Stimulated activated CD4-positive, alpha-beta T cell treated with anti-CD3 and anti-CD28 coated beads, Interleukin-1b, Interleukin-23, amount 100 ng/mL, for 24 hours (primary cell): ENCODE results near the gene IRF8.

Source experiments
- DNase-seq, 4 experiments: peaks; one replicate each; pipeline ENCODE4 v3.0.0-alpha.2; 2020; ENCODE audit warnings: low read depth in 4 of 4, low spot score in 1 of 4

Gene IRF8

DNA sequence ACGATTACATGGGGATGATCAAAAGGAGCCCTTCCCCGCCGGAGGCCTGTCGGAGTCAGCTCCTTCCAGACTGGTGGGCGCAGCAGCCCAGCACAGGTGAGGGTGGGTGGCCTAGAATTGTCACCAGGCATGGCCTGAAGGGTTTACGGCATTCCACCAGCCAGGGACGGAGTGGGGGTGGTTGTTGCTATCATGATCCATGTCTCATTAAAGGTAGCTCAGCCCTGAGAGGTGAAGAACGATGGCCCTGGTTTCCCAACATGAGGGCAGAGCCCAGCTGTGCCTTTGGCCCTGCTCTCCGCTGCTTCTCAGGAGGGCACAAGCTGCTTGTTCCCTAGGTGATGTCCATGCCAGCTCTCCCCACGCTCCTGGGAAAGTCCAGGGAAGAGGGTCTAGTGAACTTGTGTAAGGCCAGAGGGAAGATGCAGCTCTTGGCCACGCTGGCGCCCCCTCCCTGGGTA lies 14.2 kb downstream of the IRF8 start:
- no peak for DNase-seq

DNA sequence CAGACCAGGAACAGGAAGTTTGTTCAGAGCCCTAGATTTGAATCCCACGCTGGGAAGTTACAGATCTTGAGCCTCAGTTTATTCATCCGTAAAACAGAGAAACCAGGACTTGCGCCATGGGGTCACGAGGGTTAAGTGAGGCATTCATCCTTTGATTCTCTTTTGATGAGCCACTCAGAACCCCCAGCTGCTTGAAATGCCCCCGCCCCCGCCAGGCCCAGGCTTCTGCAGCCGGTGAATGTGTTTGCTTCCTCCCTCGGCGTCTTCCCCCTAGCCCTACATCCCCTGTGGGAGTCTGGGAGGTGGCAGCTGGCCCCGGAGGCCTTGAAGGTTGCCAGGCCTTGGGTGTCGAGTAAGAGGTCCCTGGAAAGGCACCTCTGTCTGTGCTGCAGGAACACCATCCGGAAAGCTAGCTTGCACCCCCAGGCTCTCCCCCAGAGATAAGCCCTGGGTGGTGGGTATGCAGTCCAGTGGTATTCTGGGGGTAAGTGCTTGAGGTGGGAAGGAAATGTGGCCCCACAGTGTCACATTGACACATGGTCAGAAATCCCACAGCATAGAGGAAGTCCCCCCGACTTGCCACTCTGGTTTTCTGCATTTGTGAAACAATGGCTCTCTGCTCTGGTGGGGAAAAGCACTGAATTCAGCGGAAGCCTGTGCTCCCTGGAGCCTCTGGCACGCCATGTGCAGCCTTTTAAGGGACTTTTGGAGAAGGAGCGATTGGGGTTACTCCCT lies 14.9 kb downstream of the IRF8 start:
- no peak for DNase-seq

DNA sequence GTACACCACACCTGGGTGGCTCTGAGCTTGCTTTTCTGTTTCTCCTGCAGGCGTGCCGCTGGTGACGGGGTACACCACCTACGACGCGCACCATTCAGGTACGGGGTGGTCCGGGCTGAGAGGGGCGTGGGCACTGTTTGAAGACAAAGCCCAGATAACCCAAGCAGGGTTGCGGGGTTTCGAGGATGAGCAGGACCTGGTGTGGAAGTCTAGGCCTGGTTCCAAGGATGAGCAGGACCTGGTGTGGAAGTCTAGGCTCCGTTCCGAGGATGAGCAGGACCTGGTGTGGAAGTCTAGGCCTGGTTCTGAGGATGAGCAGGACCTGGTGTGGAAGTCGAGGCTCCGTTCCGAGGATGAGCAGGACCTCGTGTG lies 15.4 kb downstream of the IRF8 start:
- no peak for DNase-seq

DNA sequence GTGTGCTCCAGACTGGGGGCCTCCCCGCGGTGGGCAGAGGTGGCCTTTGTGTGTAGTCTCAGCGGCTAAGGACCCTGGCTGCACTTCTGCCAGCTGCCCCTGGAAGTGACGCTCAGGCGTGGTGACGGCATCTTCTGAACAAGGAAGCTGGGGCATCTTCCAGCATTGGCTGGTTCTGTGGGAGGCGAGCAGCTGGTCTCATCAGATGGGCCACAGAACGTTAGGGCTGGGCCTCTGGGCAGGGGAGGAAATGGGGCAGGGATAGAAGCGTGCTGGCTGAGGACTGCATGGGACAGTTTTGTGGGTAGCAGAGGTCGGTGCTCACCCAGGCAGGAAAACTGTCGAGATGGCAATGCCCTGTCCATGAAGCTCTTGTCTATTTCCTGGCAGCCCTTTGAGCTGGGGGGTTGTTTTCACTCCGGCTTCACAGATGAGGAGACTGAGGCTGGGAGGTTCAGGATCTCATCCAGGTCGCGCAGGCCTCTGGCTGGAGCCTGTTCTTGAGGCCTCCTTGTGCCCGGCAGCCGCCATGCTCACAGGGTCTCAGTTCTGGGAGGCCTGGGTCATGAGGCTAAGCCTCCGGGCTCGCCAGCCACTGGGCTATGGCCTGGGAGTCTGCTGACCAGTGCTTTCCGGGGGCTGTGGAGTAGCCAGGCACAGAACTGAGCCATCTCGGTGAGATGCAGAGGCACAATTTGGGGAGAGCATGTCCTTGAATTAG lies 16.3 kb downstream of the IRF8 start:
- no peak for DNase-seq

DNA sequence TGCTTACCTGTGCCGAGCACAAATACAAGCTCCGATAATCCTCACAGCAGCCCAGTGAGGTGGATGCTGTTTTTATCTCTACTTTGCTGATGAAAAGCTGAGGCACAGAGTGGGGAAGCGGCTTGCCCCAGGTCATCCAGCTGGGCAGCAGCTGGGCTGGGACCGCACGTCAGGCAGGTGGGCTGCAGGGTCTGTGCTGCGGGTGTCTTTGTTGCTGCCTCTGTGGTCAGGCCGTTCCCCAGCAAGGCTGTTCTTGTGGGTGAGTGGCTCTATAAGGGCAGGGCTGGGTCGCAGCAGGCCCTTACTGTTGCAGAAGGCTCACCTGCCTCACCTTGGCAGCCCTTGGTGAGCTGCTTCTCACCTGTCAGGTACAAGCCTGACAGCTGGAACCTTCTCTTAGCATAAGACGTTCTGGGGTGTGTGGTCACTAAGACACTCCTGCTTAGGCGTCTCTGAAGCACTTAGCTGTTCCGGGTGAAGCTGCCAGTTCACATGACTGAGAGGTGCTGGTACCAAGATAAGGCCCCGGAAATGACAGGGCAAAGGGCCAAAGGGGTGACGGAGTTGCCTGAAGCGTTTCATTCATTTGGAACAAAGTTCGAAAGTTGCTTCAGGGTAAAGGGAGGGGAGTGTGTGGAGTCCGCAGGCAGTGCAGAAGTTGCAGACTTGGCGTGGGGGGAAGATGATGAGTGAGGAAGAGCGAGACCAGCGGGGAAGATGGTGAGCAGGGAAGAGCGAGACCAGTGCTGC lies 17.4 kb downstream of the IRF8 start:
- DNase-seq = no peak

DNA sequence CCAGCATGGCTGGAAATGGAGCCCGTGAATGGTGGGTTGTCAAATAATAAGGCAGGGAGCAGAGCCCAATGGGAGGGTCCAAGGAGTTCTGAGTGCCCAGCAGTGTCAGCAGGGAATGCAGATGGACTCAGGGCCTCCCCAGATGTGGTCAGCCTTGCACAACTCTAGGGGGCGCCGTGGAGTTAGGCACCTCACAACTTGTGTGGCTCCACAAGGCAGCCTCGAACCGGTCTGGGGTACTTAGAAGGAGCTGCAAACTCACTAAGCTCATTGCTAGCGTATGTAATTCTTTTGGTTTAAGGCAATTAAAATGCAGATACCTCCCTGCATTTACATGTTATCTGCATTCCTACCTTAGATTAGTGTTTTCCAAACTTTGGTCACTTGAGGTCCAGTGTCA lies 18.1 kb downstream of the IRF8 start:
- DNase-seq = no peak

DNA sequence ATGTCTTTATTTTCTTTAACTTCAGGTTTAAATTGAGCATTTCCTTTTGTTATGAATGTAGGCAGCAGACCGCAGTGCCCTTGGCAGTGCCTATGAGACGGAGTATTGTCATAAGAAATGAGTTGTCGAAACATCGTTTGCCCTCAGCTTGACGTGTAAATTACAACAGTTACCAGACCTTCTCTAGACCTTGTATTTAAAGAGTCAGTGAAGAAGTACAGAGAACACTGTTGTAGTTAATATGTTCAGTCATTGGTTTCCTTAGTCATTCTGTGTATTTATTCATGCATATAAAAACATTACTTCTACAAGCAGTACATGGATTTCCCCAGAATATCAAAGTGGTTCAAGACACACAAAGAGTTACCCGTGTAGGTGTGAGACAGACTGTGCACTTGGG lies 19.0 kb downstream of the IRF8 start:
- DNase-seq = no peak

DNA sequence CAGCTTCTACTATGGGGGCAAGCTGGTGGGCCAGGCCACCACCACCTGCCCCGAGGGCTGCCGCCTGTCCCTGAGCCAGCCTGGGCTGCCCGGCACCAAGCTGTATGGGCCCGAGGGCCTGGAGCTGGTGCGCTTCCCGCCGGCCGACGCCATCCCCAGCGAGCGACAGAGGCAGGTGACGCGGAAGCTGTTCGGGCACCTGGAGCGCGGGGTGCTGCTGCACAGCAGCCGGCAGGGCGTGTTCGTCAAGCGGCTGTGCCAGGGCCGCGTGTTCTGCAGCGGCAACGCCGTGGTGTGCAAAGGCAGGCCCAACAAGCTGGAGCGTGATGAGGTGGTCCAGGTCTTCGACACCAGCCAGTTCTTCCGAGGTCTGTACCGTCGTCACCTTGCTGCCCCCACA lies 19.5 kb downstream of the IRF8 start:
- DNase-seq = no peak

DNA sequence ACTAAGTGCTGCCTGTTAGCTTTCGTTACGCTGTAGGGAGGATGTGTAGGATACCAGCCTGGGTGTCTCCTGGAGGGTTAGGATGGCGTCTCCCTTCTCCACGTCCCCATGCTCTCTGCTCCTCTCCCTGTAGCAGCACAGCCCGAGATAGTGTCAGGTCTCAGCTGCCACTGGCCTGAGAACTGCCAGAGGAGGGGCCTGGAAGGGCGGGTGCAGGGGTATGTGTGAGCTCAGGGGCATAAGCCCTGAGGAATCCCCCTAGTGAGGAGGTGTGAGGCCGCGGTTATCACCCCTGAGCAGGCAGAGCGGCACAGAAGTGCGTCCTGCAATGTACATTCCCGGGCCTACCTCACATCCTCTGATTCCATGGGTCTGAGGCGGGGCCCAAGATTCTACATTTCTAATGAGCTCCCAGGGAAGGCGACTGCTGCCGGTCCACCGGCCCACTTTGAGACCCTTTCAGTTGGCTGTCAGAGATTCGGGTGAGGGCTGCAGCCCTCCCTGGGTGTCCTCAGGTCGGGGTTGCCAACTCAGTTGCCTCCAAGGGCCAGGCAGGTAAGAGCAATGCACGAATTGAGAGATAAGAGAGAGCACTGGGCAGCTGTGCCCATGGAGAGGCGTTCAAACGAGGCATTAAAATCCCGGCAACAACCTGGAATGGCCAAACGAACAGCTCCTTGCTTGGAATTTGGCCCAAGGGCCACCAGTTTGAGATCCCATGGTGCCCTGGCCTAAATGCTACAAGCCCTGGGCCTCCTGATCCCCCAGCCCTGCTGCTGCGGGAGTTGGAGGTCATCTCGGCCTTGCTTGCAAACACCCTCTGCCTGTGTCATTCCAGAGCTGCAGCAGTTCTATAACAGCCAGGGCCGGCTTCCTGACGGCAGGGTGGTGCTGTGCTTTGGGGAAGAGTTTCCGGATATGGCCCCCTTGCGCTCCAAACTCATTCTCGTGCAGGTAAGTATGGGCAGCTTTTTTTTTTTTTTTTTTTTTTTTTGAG lies 20.6 kb downstream of the IRF8 start:
- no peak for DNase-seq

DNA sequence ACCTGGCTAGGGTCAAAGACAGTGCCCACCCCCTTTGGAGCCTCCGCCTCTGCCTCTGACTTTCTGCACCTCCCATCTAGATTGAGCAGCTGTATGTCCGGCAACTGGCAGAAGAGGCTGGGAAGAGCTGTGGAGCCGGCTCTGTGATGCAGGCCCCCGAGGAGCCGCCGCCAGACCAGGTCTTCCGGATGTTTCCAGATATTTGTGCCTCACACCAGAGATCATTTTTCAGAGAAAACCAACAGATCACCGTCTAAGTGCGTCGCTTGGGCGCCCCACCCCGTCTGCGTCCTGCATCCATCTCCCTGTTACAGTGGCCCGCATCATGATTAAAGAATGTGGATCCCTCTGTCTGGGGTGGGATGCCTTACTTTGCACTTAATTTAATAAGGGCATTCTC lies 22.1 kb downstream of the IRF8 start:
- DNase-seq = no peak

DNA sequence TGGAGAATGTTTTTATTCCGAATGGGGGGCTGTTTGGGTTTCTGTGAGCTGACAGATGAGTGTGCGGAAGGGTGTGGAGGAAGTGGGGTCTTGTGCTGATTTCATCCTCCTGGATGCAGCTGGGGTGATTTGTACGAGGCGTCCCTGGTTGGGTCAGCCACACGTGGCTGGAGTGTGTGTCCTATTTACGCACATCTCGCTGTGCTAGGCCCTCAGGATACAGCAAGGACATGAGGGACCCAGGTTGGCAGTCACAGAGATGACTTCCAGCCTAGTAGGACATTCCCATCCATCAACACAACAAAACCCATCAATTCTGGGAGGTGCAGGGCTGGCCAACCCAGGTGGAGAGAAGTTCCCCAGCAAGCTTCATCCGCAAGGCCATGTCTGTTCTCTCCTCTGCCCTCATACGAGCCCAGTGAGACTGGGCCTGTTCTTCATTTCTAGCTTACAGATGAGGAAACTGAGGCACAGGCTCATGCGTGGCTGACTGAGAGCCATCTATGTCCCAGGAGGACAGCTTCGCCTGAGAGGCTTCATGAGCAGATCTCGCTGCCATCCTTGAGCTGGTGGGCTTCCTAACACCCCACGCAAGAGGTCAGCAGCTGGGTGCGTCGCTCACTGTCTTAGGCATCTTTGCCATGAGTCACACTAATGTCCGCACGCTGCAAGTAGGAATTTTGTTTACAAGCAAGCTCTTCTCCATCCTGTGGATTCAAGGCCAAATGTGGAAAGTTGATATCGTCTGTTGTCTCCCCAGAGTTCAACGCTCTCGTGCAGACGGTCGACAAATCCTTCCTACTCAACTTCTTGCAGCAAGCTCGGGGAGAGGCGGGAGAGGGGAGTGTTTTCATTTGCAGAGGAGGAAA lies 24.4 kb downstream of the IRF8 start:
- no peak for DNase-seq

DNA sequence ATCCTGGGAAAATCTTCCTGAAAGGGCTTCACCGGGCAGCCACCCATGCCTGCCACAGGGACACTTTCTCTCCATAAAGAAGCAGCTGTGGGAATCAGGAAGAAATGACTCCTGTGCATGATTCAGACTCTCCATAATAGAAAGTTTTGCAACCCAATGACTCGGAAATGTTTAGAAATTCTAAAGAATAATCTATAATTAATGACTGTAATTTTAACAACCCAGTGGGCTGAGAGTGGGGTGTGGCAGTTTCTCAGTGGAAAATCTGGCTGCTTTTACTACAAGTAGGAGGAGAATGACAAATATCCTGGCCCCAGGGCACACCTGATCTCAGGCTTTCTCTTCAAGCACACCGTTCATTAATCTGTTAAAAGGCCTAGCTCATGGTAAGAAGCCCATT lies 25.7 kb downstream of the IRF8 start:
- peak in 1 of 4 experiments; percentile 50 for DNase-seq

DNA sequence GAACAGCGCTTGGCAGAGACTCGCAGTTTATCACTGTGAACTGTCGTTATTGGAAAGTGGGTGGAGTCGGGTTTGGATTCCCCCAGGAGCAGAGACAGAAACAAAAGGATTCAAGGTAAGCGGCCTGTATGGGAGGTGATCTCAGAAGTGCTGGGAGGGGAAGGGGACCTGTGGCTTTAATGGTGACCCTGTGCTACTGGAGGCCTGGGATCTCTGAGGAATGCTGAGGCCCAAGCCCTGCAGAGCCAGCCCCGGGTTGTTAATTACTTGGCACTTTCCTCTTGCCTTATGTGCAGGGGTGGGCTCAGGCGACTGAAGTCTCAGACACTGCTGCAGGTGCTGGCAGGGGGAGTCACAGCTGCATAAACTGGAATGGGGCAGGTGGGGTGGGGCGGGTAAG lies 27.4 kb downstream of the IRF8 start:
- no peak for DNase-seq

DNA sequence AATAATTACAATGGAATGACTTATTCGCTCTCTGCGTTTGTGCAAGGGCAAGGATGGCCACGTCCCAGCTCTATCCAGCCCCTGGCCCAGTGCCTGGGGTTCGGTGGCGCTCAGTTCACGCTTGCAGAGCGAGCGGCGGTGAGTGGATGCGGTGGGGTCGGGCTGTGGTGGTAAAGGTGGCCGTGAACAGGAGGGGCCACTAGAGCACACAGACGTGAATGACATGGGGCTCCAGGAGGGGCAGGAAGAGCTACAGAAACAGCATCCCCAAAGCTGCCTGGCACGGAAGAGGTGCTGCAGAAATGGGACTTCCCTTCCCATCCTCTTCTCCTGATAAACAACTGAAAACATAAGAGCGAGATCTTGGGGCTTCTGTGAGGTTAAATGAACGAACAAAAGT lies 28.4 kb downstream of the IRF8 start:
- DNase-seq = no peak

DNA sequence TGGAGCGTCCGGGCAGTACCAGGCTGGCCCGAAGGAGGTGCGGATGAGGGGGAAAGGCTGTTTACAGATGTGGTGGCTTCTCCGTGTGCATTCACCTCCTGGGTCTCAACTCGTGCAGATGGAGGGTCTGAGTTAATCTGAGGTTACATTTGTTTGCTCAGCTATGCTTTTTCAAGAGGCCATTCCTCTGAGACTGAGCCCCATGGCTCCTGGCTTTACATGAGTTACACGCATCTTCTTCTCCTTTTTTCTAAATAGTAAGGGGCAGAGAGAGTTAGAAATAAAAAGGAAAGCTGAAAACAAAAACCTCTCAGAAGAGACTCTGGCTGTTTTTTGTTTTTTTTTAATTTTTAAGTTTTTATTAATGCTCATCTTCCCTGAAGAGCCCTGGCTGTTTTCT lies 29.0 kb downstream of the IRF8 start:
- no peak for DNase-seq

DNA sequence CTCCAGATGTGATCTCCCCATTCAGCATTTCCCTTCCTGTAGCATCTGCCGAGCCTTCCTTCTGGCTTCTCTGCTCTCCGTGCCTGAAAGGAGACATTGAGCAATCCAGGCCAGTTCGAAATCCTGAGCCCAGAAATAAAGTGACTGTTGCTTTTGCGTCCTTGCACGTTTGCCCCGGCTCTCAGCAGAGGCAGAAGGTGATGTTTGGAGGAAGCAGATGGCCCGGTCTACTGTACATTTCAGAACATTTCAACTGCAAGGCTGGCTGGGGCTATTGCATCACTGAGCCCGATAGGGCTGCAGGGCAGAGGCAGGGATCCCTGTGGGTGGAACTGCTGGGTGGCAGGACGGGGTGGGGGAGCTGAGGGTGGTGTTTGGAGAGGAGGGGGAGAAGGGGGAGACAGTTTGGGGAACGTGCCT lies 29.4 kb downstream of the IRF8 start:
- no peak for DNase-seq

DNA sequence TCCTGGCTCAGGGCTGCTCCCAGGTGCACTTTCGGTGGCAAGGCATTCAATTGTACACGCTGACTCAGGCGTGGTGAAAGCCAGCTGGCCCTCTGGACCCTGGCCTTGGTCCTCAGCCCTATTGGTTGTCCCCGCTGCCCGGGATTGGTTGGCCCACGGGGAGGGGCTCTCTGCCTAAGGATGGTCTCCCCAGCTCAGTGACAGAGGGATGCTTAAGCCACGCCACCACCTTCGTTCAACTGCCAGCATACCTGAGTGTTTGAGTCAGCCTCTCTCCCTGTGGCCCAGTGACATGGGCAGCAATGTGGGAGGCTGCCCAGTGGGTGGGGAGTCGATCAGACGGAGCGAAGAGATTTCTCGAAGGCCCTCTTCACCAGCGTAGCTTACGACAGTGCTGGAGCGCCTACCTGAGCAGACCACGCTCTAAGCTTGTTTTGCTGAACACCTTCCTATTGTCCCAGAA lies 30.3 kb downstream of the IRF8 start:
- DNase-seq = no peak

DNA sequence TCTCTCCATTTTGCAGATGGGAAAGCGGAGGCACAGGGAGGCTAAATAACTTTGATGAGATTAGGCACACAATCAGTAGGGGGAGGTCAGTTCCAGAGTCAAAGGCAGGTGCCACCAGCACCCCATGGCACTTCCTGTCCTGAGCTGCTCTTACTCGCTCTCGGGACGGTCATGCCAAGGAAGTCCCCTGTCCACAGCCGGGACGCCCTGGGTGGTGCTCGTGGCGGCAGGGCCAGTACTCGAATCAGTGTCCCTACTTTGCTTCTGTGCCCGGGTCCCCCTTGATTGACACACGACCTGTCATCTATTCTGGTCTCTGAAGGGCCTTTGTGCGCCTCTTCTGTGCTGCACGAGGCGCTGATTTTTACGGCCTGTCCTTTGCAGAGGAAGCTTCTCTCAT lies 31.3 kb downstream of the IRF8 start:
- no peak for DNase-seq

DNA sequence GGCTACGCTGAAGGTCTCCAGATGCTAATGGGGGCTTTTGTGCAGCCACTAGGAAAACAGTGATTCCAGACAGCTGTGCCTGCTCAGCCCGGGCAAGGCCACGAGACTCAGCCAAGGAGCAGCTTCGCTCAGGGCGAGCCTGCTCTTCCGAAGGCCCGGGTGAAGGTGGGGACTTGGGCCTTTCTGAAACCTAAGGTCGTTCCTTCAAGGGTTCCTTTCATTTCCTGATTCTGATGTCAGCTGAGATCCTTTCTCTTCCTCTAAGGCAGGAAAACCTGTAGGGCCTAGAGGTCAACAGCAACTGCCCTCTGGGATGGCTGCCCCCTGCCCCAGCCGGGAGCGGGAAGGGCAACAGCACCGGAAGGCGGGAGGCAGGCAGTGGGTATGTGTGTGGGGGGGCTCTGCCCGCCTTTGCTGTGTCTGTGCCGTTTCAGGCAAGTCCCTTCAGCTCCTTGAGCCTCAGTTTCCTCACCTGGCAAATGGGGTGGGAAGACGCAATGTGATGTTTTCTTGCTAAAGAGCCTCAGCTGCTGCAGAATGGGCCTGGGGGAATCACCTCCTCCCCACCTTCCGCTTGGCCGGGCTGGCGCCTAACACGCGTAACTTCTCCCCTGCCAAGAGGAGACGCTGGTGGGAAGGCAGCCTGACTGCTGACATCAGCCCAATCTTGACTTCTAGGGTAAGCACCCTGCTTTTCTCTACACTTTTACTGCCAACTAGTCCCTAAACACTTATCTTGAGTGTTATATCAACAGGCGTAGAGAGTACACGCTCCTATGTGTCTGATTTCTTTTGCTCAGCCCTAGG lies 32.8 kb downstream of the IRF8 start:
- no peak for DNase-seq
